NCI-H1930 (cell line): ENCODE measurements around the gene IGF1R.

ENCODE experiments used
- DNase-seq, 2 experiments: peaks; one replicate each; lab custom pipeline; 2025; lab: John Stamatoyannopoulos, UW

The IGF1R gene

DNA sequence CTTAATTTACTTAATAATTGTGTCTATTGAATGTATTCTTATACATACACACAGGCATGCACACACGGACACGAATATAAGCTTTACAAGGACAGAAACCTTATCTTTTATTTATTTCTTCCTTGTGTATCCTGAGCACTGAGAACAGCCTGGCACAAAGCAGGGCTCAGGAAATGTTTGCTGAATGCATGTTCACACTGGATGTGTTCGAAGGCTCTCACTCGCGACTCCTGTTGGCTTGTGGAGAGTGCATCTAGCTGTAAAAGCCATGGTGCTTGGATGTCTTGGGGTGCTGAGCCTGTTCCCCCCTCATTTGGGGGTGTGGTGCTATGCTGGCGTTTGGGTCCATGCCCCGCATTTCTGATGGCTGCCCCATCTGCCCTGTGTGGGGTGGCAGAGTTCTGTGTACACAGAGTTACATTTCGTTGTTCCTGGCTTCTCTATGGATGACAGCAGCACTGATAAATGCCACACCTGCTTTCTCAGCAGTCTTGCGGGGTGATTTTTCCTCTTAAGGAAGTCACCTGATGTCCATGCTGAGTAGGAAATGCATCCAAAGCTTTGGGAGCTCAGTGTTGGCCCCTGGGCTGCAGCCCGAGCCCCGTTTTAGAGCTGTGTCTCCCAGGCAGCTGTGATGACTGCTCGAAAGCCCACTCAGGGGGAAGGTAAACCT lies 148.5 kb downstream of the IGF1R start:
- no peak for DNase-seq

- no peak for DNase-seq
Measured at GRCh38 chr15:98798375-98798893, 150.1 kb downstream of the IGF1R start.

DNA sequence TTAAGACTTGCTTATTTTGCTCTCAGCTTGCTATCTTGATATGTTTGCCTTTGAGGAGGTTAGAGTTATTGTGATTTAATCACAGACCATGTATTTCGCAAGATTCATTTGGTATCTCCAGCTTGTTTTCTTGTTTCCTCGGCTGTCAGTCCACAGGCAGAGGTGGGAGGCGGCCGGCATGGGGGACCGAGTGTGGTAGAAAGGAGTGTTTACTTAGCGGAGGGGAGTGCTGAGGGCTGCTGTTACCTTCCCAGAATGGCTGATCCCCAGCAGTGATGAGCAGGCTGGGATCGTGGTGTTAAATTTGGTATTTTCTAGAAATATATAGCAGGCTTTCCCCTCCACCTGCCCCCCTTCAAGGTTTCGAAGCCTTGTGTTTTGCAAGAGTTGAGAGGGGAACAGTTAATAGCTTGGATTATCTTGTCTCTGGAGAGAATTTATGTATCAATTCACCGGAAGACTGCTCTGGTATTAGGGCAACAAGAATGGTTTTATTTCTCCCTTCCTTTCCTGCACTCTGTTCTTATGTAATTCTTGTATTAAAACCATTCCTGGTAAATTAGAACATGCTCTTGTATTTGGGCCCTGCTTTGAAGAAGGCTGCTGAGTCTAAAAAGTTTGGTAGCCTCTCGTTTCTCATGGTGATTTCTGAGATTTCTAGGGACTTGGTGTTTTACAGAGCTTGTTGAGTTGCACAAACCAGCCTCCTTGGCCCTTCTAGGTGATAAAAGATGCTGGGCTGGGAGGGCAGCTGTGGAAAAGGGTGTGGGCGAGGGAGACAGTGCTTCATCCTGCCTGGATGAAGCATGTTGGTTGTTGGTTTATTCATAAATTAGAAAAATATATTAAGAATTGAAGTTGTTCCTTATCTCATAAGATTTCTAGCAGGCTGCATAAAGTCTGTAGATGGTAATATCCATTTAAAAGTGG lies 151.4 kb downstream of the IGF1R start:
- peak in 1 of 2 experiments; percentile 5 for DNase-seq

GRCh38 chr15:98800437-98801233 lies 152.3 kb downstream of the IGF1R start:
- peak; percentile 19 to 33 for DNase-seq

DNA sequence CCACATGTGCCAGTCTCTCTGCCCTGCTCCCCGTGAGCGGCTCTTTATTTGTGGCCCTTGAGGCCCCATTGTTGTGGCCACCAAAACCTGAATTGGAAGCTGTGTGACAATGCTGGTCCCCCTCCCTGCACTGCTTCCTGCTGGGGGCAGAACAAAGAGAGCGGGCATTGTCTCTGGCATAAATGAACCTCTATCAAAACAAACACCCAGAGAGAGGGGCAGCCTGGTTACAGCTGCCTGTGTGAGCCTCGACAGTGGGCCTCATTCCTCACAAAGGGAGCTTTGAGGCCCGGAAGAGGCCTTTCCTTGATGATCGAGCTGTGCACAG lies 152.9 kb downstream of the IGF1R start:
- DNase-seq: peak in 1 of 2 experiments; percentile 3

- DNase-seq: no peak
Measured at GRCh38 chr15:98802187-98802586, 153.8 kb downstream of the IGF1R start.

DNA sequence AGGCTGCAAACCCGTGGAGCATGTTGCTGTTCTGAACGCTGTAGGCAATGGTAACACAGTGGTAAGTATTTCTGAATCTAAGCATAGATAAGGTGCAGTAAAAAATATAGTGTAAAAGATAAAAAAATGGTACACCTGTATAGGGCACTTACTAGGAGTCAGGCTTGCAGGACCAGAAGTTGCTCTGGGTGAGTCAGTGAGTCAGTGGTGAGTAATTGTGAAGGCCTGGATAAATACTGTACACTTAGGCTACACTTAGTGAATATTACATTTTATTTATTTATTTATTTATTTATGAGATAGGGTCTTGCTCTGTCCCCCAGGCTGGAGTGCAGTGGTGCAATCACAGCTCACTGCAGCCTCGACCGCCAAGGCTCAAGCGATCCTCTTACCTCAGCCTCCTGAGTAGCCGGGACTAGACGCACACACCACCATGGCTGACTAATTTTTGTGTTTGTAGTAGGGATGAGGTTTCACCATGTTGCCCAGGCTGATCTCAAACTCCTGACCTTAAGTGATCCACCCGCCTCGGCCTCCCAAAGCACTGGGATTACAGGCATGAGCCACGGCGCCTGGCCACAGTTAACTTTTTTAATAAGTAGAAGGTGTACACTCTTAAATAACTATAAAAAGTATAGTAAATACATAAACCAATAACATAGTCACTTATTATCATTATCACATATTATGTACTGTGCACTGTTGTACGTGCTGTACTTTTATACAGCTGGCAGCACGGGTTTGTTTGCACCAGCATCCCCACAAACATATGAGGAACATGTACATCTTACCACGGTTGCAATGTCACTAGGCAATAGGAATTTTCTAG lies 155.1 kb downstream of the IGF1R start:
- no peak for DNase-seq

- DNase-seq: no peak
Measured at GRCh38 chr15:98804057-98804380, 155.7 kb downstream of the IGF1R start.

DNA sequence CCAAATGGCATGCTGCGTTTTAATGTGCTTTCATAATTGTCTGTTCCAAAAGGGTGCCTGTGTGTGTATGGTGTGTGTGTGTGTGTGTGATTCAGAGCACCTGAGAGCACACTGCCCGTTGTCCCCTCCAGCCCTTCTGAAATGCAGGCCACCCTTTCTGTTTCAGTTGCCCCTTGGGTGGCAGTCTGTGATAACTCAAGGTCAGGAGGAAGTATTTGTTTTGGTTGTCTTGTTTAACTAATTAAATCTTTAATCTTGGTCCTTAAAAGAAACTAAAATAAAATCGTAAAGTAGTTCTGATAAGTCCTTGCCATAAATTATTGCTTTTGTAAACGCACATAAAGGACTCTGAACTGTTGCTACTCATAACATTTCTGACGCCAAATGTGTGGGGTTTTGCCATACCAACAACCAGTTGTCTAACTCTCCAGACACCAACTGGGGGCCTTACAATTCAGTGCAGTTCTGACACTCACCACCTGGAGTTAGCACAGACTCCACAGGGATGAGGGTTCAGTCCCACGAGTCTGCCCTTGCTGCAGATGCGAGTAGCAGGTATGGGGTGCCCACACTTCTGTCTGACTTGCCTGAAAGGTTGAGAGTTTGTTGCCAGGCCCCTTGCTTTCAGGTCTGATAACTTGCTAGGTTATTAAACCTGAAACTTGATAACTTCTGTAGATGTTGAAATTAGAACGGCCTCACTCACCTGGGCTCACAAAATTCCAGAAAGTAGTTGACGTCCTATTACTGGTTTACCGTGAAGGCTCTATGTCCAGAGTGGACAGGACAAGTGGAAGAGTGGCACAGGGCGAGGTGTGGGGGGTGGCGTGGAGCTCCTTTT lies 157.3 kb downstream of the IGF1R start:
- DNase-seq: no peak

DNA sequence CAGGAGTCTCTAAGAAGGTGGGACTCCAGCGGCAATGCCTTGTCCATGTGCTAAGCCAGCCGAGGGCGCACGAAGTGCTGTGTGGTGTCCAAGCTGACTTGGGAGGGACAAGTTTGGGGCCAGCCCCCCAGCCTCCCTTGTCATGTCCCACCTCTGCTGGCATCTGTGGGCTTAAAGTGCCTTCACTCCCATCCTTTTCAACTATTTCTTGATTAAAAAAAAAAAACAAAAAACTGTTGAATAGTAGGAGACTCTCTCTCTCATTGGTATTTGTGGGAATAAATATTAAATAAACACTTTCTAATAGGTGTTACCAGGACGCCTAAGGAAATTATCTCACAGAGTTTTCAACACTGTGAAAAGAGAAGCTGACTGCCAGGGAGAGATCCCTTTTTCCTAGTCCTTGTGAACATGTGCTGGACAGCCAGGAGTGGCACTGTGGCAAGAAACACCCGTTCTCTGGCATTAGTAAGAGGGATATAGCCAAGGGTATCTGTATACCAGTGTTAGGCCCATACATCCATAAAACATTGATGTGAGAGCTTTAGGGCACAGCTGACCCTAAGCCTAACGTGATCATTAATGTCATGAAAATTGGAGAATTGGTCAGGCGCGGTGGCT lies 158.0 kb downstream of the IGF1R start:
- no peak for DNase-seq

DNA sequence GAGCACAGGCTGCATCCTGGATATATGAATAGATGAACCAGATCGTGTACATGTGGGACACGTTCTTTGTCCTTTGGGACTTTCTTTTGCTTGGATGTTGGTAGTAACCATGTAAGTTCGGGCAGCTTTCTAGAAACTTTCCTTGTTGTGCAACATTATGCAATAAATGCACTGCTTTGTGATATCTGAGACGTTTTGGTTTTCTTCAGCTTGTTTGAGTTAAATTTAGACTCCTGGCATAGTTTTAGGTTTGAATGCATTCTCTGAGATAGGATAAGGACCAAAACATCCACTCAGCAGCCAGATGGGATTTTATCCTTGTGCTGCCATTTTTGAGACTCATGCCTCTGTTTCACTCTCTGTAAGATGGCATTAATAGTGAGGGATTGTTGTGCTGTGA lies 158.9 kb downstream of the IGF1R start:
- no peak for DNase-seq

DNA sequence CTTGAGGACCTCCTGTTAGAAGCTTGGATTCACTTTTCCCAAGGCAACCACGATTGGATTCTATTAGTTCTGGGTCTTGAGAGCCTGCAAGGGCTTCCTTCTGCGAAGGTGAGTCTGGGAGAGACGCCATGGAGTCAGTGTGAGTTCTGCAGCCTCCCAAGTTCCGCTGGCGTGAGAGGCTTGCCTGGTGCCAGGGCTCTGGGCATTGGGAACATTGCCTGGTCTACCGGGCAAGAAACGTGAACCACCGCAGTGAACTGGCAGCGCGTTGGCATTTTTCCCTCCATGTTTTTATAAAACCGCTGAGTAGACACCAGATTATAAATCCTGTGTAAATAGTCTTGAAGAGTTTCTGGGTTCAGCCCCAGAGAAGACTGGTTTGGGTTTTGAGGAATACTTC lies 160.9 kb downstream of the IGF1R start:
- DNase-seq: no peak

DNA sequence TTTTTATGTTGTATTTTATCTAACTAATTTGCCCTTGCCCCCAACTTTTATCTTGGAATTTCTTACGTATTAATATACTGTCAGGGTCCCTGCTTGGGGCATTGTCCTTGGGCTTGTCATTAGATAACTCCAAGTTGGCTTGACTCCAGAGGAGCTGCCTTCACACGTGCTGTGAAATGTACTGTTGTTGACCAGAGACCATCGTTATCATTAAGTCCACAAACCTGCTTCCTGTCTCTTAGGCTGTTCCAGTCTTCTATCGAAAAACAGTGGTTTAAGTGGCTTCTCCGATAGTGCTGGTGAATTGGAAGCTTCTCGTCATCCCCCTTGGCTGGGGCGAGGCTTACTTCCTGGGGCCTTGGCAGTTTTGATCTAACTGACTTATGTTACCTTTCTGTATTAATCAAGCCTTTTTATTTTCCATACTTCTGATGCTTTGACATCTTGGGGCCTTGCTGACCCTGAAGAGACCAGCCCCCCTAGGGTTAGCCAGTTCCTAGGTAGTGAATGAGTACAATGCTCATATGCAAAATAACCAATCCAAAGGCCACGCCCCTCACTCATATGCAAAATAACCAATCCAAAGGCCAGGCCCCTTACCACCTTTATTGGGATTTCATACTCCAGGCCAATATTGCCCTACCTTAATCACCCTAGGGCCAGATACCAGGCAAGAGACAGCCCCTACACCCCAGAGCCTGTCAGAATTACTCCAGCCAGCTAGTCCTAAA lies 164.5 kb downstream of the IGF1R start:
- DNase-seq: no peak

DNA sequence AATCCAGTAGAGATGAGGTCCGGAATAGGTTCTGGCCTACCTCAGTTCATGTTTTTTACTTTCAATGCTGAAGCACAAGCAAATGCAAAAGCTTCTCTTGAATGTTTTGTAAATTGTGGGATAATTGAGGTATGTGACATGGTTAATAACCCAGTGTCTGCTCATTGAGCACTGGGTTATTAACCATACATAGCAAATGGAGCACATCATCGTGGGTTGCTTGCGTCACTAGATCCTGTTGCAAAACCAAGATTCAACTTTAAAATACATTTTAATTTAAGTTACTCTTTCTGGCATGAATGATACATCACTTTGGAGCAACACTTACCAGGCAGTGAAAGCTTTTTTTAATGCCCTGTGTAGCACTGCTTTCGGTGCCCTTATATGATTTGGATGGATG lies 165.6 kb downstream of the IGF1R start:
- DNase-seq: no peak

DNA sequence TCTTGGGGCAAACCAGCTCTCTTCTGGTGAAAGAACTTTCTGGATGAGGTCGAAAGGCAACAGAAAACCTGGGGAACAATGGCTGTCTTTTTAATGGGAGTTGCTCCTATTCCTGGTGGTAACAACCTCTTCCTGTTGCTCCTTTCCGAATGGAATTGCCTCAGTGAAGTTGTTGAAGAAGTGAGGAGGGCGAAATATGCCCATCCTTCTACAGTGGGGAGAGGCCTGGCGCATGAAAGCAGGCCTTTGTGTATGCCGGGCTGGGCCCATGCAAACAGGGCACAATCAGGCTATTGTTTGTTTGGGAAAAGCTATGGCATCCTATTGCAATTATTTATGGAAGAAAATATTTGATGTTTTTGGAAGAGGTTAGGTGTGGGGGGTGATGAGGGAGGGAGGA lies 166.9 kb downstream of the IGF1R start:
- no peak for DNase-seq

GRCh38 chr15:98817745-98818144 lies 169.4 kb downstream of the IGF1R start:
- DNase-seq: no peak

DNA sequence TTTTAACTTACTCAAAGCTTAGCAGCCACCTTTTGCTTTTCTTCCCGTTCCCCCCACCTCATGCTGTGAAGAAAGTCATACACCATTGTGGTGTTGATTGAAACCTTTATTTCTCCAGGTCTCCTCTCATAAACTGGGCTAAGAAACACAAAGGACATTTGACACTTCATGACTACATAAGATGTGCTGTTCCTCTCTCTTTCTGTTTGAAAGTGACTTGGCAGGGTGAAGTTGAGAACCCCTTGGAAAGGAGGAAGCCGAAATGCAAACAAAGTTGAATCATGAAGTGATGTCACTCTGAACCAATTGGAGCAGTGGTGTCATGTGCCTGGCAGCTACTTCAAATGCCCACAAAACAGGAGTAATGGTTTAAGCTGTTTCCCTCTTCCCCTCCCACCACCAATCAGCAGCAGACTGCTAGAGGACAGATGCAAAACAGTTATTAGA lies 174.7 kb downstream of the IGF1R start:
- no peak for DNase-seq

DNA sequence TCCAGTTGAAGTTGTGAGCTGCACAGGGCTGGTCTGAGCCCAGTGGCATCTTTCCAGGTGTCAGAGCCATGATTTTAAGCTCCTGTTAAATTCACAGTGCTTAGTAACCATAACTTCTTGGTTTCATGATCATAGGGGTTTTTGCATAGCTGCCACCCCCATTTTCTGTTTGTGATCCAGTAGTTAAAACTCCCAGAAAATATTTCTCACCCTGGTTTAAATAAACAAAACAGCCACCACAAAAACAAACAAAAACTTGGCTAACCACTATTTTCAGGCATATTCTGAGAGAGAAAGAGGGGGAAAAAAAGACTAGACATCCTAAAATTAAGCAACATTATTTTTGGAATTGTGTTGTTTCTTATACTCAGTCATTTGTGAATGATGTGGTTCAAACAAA lies 175.3 kb downstream of the IGF1R start:
- DNase-seq: no peak

- DNase-seq: no peak
Measured at GRCh38 chr15:98824595-98824994, 176.3 kb downstream of the IGF1R start.

GRCh38 chr15:98826658-98827057 lies 178.3 kb downstream of the IGF1R start:
- DNase-seq: no peak
